Esophagus squamous epithelium (tissue), 5 donors: Measurements from ENCODE around the gene ALKBH3. TPM values are rescaled to one million over a fixed set of nuclear protein-coding genes. Genes with fewer than 3 reads are reported as not detected.
A peak's percentile ranks its signal among the peaks of the same experiment; 100 is the strongest.

Source experiments
- DNase-seq: peaks from one replicate; lab custom pipeline; 2025; lab: John Stamatoyannopoulos, UW
- H3K27ac ChIP-seq, 4 donors: fragments of 200-600 bp; sonication (generic); one replicate each; pipeline ENCODE4 v1.5.1; 2016 to 2019; ENCODE audit warnings: mild to moderate bottlenecking in 1 of 4
- H3K27me3 ChIP-seq, 4 donors: fragments of 200-600 bp; sonication (generic); 1 replicate in 3 of 4; 2 replicates in 1 of 4; pipeline versions ENCODE4 v1.5.1 to v1.6.0; 2017 to 2021; ENCODE audit warnings: antibody characterized with exemption in 1 of 4
- H3K36me3 ChIP-seq, 3 donors: fragments of 200-600 bp; sonication (generic); one replicate each; pipeline ENCODE4 v1.5.1; 2016 to 2019
- H3K4me1 ChIP-seq, 3 donors: fragments of 200-600 bp; sonication (generic); one replicate each; pipeline ENCODE4 v1.5.1; 2017 to 2019
- H3K4me3 ChIP-seq, 4 donors: fragments of 200-600 bp; sonication (generic); 1 replicate in 3 of 4; 2 replicates in 1 of 4; pipeline ENCODE4 v1.5.1; 2016 to 2019; ENCODE audit warnings: mild to moderate bottlenecking in 2 of 4, moderate library complexity in 1 of 4
- H3K9me3 ChIP-seq, 3 donors: fragments of 200-600 bp; sonication (generic); one replicate each; pipeline ENCODE4 v1.5.1; 2016 to 2019
- POLR2A ChIP-seq, 4 donors: fragments of 450-650 bp; IDR thresholded peaks; one replicate each; pipeline ENCODE4 v1.6.1; 2017; ENCODE audit warnings: antibody characterized with exemption in 4 of 4, mild to moderate bottlenecking in 4 of 4, moderate library complexity in 3 of 4
- WGBS, 2 donors: methylation state at CpG; one replicate each; pipeline ENCODE4 v1.1.5; 2018; 5-methylcytosine and 5-hydroxymethylcytosine counted together
- intact Hi-C: fragments of 100-400 bp; cut with DNase I; formaldehyde crosslinking; loops from one replicate; pipeline ENCODE4 v1.15.0; 2022
- total RNA-seq, 4 donors: library from RNA; depleted of rRNA; stranded (reverse); fragments of >200 nt; gene quantifications; one replicate each; pipeline ENCODE4 v1.1.0, GENCODE V29; 2016
- TF ChIP-seq, protein P1 (sequence below), 6 experiments: fragments of 450-650 bp in 4 of 6; fragments of 200-600 bp in 2 of 6; sonication (generic) in 2 of 6; IDR thresholded peaks; one replicate each; pipeline ENCODE4 v1.5.1; 2016 to 2019; ENCODE audit warnings: antibody characterized with exemption in 6 of 6, mild to moderate bottlenecking in 4 of 6, moderate library complexity in 4 of 6
- donor health status: DM: yes; HTN: yes; CAD: no.

The ALKBH3 gene
- total RNA-seq, 4 donors from 2014 or later, result 25.6 to 41.2 (median 30.7) TPM

DNA sequence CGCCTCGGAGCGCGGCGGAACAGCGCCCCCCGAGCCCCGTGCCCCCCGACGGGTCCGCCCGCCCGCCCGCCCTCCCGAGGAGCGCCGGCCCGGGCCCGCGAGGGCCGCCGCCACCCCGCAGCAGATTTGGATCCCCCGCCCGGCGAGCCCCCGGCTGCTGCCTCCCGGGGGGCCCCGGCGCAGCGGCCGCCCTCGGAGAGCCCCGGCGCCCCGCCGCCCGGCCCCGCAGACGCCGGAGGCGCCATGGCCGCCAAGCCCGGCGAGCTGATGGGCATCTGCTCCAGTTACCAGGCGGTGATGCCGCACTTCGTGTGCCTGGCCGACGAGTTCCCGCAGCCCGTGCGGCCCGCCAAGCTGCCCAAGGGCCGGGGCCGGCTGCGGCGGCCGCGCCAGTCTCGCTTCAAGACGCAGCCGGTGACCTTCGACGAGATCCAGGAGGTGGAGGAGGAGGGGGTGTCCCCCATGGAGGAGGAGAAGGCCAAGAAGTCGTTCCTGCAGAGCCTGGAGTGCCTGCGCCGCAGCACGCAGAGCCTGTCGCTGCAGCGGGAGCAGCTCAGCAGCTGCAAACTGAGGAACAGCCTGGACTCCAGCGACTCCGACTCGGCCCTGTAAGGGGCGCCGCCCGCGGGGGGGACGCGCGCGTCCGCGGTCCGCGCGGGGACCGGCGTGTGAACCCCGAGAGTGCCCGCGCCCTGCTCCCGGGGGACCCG lies 62.2 kb downstream of the ALKBH3 start:
- Histone ChIP-seq H3K27ac (peak overlapping the region; percentile 80 to 96 (median 86)), H3K4me3 (peak overlapping the region; percentile 46 to 86 (median 58)), H3K36me3 (no peaks in the 10 kb centered on the region), H3K4me1 (peaks cover 17 to 39% (median 21%) of the 10 kb centered on the region in 3 donors), H3K27me3 (peaks cover 0 to 83% (median 5%) of the 10 kb centered on the region in 4 donors), H3K9me3 (no peaks in the 10 kb centered on the region)
- no peak for DNase-seq
- no CpG with 5 or more reads among the region's 94 CpGs for WGBS, 2 donors
- no peak for TF ChIP-seq POLR2A (IDR thresholded peaks at IDR 0.05)
- TF ChIP-seq, protein P1, sequence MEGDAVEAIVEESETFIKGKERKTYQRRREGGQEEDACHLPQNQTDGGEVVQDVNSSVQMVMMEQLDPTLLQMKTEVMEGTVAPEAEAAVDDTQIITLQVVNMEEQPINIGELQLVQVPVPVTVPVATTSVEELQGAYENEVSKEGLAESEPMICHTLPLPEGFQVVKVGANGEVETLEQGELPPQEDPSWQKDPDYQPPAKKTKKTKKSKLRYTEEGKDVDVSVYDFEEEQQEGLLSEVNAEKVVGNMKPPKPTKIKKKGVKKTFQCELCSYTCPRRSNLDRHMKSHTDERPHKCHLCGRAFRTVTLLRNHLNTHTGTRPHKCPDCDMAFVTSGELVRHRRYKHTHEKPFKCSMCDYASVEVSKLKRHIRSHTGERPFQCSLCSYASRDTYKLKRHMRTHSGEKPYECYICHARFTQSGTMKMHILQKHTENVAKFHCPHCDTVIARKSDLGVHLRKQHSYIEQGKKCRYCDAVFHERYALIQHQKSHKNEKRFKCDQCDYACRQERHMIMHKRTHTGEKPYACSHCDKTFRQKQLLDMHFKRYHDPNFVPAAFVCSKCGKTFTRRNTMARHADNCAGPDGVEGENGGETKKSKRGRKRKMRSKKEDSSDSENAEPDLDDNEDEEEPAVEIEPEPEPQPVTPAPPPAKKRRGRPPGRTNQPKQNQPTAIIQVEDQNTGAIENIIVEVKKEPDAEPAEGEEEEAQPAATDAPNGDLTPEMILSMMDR (IDR thresholded peaks at IDR 0.05), result no peak
- intact Hi-C loops, result loop anchor here (10.0 kb wide), 1 partner anchor 48 kb away; no protein-coding TSS in a partner anchor

DNA sequence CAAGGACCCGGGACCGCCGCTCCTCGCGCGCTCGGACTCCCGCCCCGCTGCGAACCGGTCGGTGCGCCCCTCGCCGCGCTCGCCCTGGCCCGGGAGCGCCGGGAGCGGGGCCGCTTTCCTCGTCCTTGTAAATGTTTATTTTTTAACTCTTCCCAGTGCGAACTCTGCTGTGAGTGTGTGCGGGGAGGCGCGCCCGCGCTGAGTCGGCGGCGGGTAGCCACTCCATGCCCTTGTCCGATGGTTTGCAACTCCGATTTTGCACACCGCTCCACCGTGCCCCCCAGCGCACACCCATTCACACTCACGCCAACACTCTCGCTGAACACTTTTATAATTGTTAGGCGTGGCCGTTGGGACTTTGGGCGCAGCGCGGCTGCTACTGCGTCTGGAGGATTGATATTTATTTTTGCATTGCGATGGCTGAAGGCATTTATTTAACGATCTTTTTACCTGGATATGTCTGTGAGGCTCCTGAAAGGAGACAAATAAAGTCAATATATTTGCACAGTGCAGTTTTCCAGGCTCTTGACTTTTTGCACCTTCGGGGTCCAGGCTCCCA lies 62.8 kb downstream of the ALKBH3 start:
- peak overlapping the region; percentile 80 to 96 (median 86) for H3K27ac ChIP-seq
- H3K9me3 ChIP-seq, result no peaks in the 10 kb centered on the region
- DNase-seq, result no peak
- H3K27me3 ChIP-seq, result peaks cover 0 to 86% (median 5%) of the 10 kb centered on the region in 4 donors
- WGBS, 2 donors, result 1 to 6% methylated on average over 12 to 23 of the region's 48 CpGs
- peaks cover 17 to 39% (median 21%) of the 10 kb centered on the region in 3 donors for H3K4me1 ChIP-seq
- H3K4me3 ChIP-seq, result peak overlapping the region; percentile 46 to 86 (median 58)
- TF ChIP-seq, protein P1 (IDR thresholded peaks at IDR 0.05), result no peak
- no peak for TF ChIP-seq POLR2A (IDR thresholded peaks at IDR 0.05)
- no peaks in the 10 kb centered on the region for H3K36me3 ChIP-seq
- intact Hi-C loops, result loop anchor here (10.0 kb wide), 1 partner anchor 49 kb away; no protein-coding TSS in a partner anchor

DNA sequence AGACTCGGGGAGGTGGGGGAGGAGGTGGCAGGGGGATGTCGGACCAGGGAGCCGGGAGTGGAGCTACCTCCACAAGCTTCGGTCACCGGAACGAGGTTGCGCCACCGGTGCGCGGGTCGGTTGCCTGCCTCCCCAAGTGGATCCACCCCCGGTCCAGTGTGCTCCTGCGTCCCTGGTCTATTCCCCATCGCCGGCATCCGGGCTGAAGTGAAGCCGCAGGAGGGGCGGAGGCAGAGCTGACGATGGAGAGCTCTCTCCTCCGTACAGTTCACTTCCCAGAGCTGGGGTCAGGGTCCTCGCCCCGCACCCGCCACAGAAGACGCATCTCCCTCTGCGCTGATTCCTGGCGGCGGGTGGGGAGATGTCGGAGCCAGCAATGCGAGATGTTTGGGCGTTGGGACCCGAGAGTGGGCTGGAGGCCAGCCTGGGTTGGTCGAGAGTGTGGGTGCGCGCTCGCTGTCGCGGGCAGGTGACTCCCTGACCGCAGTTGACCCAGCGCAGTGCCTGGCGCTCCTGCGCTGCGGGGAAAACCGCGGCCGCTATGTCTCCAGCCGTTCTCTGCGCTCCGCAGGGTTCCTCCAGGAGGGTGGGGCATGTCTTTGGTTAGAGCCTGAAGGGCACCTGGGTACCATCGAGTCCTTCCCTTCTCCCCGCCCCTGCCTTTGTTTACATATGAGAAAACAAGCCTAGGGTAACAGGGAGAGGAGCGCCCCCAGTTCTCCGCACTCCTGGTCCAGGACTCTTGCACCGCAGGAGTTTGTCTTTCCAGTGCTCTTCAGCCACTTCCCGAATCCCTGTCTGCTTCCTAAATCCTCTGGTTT lies 63.5 kb downstream of the ALKBH3 start:
- intact Hi-C loops, result loop anchor here (10.0 kb wide), 1 partner anchor 49 kb away; no protein-coding TSS in a partner anchor
- peaks cover 0 to 86% (median 5%) of the 10 kb centered on the region in 4 donors for H3K27me3 ChIP-seq

DNA sequence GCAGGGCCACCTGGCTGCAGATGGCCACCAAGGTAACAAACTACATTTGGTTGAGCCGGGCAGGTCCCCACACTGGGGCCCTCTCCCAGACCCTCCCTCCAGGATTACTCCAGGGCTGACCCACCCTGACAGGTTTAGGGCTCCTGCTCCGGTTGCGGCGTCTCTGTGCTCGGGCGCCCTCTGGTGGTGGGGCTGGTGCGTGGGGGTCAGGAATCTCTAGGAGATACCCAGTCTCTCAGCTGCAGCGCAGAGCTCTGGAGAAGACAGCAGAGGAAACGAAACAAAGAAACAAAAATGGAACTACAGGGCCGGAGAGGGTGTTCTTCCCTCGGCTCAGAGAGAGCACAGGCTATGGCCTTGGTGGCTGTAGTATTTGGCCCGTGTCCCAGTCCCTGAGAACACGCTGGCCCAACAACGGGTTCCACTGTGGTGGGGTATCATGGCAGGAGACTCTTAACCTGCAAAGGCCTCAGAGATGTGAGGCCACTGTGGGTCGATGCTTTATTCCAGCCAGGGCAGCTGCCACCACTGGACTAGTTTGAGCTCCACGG lies 64.2 kb downstream of the ALKBH3 start:
- TF ChIP-seq, protein P1 (IDR thresholded peaks at IDR 0.05), result peak; percentile 59 to 82 (median 68)
- no peak for TF ChIP-seq POLR2A (IDR thresholded peaks at IDR 0.05)
- H3K4me3 ChIP-seq, result peak overlapping the region; percentile 46 to 86 (median 58)
- DNase-seq, result no peak
- no peaks in the 10 kb centered on the region for H3K36me3 ChIP-seq
- H3K4me1 ChIP-seq, result peaks cover 17 to 39% (median 21%) of the 10 kb centered on the region in 3 donors
- peaks cover 0 to 80% (median 5%) of the 10 kb centered on the region in 4 donors for H3K27me3 ChIP-seq
- H3K9me3 ChIP-seq, result no peaks in the 10 kb centered on the region
- 31 to 37% methylated on average over 9 of the region's 16 CpGs for WGBS, 2 donors
- peak overlapping the region; percentile 80 to 96 (median 86) for H3K27ac ChIP-seq
- intact Hi-C loops, result loop anchor here (10.0 kb wide), 1 partner anchor 50 kb away; no protein-coding TSS in a partner anchor

More for the DNA sequence above, 63.5 kb downstream of the ALKBH3 start:
- 0 to 6% methylated on average over 13 to 19 of the region's 54 CpGs for WGBS, 2 donors
- H3K9me3 ChIP-seq, result no peaks in the 10 kb centered on the region
- peaks cover 17 to 39% (median 21%) of the 10 kb centered on the region in 3 donors for H3K4me1 ChIP-seq
- no peaks in the 10 kb centered on the region for H3K36me3 ChIP-seq
- no peak for TF ChIP-seq POLR2A (IDR thresholded peaks at IDR 0.05)
- TF ChIP-seq, protein P1 (IDR thresholded peaks at IDR 0.05), result no peak
- peak overlapping the region; percentile 46 to 86 (median 58) for H3K4me3 ChIP-seq
- DNase-seq, result no peak
- peak overlapping the region; percentile 80 to 96 (median 86) for H3K27ac ChIP-seq
